HG03565 (cell line): ENCODE measurements around the gene KRT76.

Experiments
- ATAC-seq: cut with Tn5 transposase; IDR thresholded peaks from one replicate; pipeline ENCODE4 v1.9.1; 2021; ENCODE audit warnings: mild to moderate bottlenecking, moderate library complexity; ENCODE audit not compliant: unreplicated experiment

The KRT76 gene

DNA sequence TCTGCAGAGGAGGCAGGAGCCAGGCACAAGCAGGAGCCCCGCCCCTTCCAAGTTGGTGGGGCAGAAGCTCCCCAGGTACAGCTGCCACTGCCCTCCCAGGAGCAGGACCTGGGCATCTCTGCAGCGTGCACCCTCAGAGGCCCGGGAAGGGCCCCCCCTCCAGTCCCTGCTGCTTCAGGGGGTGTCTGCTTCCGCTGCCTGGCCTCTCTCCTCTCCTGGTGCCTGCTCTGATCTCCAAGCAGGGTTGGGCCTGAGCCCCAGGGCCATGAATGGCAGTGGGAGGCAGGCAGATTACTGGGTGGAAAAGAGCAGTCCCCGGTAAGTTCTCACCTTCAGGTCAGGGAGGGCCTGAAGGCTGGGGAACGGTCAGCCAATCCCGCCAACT, 35.0 kb downstream of the KRT76 start:
- ATAC-seq = no peak

DNA sequence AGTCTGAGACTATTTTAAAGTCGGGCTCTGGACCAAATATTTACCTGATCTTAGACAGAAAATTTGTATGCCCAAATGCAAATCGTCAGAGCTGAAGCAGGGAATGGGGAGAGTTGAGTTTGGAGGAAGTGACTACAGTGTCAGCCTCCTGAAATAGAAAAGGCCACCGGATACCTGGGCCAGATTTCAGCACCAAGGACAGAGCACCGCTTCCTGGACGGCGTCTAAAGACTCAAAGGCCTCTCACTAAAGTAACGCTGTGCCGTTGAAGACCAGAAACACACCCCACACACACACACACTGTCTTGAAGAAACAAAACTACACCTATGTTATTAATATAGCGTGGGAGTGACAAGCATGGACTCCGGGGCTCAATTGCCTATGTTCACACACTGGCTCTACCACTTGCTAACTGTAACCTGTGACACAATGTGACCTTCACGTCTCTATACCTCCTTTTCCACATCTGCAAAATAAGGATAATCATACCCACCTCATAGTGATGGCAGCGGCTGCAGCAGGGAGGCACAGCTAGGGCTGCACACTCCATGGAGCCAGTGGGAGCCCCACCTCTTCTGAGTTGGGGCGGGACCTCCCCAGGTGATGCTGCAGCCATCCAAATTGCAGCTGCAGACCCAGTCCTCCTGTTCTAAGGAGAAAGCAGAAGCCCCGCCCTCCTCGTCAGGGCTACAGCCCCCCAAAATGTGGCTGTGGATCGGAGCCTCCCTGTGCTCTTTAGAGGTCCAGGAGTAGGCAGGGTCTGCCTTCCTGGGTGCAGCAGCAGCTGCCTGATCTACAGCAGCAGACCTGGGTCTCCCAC, 35.6 kb downstream of the KRT76 start:
- no peak for ATAC-seq

DNA sequence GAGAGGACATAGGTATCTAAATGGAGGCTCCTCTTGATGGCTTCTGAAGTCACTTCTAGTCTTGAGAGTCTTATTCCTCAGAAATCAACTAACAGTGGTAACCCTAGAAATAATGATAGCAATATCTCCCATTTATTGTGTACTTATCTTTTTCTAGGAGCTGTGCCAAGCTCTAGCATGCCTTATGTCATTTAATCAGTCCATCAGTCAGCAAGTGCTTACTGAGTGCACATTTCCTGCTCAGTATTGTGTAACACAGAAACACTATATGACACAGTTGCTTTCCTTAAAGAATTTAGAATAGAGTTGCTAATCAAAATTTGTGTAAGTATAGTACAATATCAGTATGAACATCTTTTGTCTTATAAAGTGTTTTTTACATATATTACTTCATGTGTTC, 36.6 kb downstream of the KRT76 start:
- no peak for ATAC-seq

DNA sequence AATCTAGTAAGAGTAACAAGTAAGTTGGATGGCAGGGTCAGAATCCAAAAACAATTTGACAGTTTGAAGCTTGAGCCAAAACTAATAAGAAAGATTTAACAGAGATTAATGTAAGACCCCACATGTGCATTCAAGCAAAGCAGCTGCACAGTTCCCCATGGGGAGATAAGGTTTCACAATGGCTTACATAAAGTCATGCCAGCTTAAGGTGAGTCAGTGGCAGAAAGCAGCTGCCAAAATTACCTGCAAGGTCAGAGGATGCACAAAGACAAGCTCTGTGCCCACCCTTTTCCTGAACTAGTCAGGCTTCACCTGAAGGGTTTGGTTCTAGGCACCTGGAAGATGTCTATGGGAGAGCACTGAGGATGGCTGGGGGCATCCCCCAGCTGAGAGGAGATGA, 37.2 kb downstream of the KRT76 start:
- ATAC-seq = no peak

DNA sequence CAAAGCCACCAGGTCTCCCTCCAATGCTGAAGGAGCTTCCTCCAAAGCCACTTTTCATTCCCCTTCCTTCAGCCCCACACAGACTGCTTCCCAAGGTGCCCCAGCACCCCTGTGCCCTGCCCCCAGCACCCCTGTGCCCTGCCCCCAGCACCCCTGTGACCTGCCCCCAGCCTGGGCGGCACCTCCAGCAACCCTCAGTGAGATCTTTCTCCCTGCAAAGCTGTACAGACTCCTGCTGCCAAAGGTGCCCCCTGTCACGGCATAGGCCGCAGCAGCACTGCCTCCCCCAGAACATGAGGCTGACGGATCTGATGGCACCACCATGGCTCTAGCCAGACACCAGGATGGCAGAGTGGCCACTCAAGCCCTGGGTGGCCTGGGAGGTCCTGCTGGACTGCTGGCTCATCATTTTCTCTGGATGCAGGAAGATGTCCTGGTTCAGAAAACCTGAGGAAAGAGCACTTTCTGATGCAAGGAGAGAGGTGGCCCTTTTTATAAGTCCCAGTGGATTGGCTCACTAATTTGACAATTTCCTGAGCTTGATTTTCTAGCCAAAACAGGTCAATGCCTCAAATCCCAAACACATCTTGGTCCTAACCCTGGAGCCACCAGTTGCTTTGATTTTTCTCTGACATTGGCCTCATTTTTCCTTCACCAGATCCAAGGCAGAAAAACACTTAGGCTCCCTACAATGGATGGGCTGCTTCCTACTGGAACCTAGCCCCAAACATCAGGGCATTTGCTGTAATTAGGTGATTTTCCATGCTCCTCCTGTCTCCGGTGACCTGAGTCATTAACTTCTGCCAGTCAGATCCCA, 41.1 kb downstream of the KRT76 start:
- no peak for ATAC-seq

DNA sequence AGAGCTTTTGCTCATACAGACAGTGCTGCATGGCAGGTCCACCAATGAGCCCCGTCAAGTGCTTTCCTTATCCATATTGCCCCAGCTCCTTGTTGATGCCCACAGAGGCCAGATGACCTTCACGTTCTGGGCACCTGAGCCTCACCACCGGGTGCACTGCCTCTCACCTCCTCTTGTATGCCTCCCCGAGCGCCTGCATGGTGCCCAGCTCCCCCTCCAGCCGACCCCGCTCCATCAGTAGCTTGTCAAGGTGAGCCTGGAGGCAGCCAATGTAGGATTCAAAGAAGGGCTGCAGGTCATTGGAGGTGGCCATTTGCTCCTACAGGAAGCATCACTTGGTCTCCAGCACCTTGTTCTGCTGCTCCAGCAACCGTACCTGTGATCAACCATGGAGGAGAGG, 42.0 kb downstream of the KRT76 start:
- no peak for ATAC-seq

DNA sequence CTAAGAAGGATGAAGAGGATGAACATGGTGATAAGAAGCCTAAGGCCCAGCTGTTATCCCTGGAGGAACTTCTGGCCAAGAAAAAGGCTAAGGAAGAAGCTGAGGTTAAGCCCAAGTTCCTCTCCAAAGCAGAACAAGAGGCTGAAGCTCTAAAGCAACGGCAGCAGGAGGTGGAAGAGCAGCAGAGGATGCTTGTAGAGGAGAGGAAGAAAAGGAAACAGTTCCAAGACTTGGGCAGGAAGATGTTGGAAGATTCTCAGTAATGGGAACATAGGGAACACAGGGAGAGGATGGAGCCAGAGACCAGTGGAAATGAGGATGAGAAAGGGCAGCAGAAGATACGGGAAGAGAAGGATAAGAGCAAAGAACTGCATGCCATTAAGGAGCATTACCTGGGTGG, 46.4 kb downstream of the KRT76 start:
- no peak for ATAC-seq

DNA sequence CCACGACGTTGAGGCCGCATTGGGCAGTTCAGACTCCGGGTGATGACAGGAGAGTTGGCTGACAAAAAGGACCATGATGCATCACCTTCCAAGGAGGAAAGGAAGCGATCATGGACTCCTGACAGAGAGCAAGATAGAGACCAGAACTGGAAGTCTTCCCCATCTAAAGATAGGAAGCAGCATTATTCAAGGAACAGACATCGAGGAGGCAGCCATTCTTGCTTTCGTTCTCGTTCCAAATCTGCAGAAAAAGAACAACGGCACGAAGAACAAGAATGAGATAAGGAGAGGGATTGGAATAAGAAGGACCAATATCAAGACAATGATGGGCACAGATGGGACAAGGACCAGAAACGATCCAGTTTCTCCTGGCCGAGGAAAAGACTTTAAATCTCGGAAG, 46.8 kb downstream of the KRT76 start:
- no peak for ATAC-seq

DNA sequence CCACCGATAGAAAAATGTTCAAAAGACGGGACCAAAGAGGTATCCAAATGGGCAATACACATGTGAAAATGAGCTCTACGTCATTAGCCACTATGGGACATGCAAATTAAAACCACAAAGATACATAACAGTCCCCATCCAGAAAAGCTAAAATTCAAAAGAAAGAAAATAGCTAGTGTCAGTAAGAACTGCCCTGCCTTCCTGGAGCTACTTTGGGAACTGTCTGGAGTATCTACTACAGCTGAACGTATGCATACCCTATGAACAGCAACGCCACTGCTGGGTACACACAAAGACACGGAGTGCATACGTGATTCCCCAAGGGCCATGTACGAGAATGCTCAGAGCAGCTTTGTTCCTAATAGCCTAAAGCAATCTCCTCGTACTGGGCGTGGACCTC, 48.0 kb downstream of the KRT76 start:
- ATAC-seq = no peak

DNA sequence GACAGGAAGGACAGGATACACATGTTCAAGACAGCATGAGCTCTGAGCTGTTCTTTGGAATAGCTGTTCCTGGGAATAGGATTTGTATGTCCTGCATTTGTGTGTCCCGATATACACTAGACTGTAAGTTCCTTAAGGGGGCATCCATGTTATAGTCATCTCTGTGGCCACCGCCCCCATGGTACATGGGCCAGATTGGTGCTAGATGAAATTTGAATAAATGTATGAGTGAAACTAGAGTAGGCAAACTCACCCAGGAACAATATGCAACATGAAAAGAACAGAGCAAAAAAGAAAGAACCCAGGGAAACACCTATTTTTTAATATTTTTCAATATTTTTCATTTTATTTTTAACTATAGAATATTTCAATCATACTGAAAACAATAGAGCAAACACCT, 48.8 kb downstream of the KRT76 start:
- ATAC-seq = no peak

DNA sequence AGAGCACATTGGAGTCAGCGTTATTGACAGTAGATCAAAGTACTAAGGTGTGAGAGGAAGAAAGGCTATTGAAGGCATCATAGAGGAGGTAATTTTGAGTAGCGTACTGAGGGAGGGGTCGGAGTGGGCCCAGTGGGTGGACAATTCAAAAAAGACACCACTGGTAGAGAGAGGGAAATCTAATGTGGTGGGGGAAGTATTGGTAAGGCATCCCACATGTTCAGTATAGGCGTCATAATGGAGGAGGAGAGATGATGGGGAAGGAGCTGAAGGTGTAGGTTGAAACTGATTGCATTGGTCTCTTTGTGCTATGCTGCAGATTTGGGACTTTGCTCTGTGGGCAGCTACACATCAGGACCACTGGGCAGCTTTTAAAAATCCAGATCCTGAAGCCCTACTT, 50.1 kb downstream of the KRT76 start:
- ATAC-seq = no peak

DNA sequence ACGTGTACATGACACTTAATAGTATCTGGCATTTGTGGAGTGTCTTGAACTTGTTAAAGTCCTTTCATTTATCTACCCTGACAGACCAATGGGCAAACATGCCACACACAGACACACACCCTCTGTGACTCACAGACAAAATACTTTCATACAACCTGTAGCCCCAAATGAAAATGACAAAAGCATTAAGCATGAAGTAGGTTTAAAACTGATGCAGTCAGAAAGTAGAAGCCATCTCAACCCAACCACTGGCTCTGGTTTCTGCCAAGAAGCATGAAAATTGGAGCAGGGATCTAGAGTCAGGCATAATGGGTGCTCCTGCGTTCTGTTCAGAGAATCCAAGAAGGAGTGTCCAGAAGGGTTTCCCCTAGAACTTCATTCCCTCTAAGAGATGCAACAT, 50.7 kb downstream of the KRT76 start:
- ATAC-seq = no peak

DNA sequence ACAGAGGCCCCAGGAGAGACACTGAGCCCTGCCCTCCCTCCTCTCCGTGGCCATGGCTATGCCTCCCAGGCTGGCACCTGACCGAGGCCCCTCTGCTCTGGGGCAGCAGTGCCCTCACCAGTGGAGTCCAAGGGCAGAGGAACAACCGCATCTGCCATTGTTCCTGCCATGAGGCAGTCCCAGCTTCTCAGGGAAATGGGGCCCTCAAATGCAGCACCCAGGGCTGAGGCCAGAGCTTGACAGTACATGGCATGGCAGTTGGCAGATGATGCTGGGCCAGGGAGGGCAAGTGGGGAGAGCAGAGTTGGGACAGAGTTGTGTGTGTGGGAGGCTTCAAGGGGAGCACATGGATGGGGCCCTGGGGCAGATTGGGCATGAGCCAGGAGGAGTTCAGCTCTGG, 52.8 kb downstream of the KRT76 start:
- ATAC-seq = no peak

DNA sequence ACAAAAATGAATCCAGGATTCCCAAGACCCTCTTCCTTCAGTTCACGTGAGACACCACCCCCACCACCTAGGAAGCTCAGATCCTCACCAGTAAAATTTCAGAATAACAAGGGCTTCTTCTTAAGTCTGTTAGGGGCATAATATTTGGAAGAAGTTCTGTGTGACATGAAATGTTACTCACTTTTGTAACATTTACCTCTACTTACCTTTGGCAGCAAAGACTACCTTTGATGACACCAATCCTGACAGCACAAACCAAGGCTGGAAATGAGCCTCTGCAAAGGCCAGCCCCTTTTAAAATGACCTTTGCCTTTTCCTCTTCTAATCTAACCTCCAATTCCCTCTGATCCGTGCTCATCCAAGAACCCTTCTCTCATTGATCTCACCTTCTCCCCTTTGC, 54.5 kb downstream of the KRT76 start:
- no peak for ATAC-seq

DNA sequence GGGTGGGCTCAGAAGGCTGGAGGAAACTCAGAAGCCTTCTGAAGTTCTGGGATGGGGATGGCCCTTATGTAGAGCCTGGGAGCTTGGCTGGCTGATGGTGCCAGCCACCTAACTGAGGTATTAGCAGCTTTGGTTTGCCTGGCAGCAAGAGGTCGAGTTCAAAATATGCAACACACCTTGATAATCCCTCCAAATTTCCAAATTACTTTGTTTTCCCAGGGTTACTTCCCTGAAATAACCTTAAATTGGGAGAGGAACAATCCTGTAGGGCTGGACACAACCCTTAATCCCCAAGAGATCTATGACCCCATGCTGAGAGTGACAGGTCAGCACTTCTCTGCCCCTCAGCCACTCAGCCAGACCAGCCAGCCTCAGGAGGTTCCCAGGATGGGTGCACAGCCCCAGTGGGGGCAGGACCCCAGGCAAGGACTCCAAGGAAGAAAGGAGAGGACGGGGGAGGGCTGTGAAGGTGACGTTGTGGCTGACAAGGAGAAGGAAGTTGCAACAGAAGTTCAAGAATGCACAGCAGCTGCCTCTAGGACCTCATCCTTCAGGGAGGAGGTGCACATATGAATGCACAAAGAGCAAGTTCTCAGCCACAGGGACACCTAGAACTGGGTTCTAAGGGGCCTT, 55.2 kb downstream of the KRT76 start:
- no peak for ATAC-seq

DNA sequence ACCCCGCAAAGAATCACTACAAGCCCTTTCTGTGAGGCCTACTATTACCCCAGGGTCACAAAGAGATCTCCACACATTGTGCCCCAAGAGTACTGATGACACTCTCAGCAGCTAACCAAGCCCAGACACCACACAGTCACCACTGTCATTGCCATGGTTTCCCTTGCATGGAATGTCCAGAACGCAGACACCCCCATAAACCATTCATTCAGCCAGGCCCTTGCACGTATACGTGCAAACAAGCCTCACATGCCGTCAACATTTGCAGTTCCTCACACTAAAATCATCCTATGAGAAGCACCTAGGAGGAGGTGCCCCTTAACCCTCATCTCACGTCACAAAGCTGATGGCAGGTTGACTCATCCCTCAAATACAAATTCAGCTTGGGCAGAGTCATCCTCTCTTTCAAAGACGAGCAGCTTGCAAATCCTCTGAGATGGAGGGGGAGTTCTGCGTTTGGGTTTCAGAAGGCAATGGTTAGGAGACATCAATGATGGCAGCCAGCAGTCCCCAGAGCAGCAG, 56.7 kb downstream of the KRT76 start:
- ATAC-seq = no peak
